ENCODE results near the gene CACNA1C.

The CACNA1C gene

DNA sequence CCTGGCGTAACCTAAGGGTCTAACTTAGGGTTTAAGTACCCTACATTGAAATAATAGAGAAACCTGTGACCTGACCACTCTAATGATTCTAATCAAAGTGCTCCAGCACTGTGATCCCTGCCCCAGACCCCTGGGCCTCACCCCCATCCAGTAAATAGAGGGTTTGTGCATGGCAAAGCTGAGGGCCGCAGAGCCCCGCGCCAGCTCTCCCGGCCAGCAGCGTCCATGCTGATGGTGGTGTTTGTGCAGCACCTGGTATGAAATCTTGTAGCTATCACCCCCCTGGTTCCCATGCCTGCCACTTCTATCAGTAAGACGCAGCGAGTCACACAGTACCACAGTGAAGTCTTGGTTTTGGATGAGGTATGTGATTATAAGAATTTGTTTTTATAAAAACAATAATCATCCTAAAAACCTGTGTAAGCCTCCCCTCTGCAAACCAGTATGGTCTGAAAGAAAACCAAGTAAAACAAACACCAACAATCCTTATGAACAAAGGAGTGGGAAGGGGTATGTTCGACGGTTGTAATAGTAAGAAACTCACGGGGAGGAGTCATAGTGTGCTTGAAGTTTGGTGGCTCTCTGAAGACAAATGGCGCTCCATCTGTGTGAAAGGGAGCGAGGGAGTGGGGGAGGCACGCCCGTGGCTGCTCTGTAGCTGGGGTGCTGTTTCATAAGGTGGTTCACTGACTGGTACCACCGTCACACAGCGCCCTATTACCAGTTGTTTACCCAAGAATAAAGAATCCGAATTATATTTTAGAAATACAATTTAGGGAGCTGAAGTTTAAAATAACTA, 156.2 kb downstream of the CACNA1C start:
- no peak for DNase-seq

DNA sequence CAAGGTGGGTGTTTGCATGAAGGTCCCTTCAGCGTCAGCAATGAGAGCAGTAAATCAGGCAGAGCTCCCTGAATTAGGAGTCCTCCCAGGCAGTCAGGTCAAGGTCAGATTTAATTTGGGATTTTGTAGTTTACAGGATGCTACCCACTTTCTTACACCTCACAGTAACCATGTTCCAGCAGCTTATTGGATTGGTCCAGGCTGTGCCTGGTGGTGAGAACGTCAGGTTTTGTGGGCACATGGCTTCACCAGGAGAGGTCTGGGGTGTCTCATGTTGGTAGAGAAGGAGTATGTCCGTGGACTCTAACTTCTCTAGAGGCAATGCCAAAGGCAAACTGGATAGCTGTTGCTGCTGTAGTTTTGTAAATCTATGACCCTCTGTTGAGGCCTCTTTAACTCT, 158.3 kb downstream of the CACNA1C start:
- no peak for DNase-seq

DNA sequence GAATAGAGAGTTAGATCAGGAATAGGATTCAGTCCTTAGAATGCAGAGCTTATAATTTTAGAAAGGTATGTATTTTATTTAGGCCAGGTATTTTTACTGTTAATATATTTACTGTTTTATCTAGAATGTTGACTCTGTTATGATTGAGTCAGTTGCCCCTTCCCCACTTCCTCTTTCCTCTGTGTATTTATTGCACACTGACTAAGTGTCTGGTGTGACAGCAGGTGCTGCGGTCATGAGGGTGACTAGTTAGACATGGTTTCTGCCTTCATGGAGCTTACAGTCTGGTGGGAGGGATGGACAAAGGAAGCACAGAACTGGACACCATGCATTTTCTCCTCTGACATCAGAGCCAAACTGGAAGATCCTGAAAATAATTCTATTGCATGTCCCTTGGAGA, 159.8 kb downstream of the CACNA1C start:
- DNase-seq: no peak

DNA sequence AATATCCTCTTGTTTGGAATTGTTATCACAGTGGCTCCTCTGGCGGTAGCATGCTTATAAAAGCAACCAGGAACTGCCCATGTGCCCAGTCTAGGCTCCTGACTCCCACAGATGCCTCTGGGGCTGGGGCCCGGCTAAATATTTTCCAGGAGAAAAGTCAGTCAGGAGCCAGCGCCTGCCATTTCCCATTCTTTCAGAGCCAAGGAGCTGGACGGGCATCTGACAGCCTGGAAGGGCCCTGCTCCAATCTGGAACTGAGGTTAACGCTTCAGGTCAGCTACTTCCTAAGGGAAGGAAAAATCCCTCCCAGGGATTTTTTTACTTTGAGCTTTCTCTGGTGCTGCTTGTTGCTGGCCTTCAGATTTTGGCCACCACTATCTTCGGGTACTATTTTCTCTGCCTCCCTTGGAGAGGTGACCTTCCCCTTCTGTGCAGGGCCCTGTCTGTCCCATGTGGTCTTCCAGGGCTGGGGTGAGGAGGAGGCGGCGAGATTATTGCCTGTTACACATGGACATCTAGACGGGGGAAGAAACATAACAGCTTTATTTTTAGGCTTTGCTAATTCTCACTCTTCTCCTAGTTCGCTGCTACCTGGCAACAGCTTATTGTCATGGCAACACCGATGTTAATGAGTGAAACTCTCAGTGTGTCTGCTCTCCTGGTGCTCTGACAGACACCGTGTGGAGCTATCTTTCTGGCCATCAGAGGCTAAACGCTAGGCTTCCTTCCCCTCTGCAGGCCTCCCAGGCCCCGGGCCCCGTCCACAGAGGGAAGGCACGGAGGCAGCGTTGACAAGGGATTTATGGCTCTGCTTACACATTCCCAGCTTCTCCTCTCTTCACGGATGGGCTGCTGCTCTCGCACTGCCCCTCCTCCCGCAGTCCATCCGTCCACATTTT, 160.4 kb downstream of the CACNA1C start:
- DNase-seq: no peak

DNA sequence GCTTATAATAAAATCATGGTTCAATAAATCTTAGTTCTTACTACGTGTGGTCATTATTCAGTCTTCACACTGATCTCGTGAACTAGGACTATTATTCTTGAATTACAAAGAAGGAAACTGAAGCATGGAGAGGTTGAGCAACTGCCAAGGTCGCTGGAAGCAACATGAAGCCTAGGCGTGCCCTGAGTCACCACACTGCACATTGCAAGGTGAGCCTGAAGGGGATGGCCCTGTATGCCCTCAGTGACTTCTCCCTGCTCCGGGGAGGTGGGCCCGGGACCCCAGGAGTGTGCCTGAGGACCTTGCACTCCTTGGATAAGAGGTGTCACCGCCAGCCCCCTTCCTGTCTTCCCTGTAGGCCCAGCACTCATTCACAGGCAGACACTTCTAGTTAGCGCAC, 161.6 kb downstream of the CACNA1C start:
- DNase-seq: no peak

DNA sequence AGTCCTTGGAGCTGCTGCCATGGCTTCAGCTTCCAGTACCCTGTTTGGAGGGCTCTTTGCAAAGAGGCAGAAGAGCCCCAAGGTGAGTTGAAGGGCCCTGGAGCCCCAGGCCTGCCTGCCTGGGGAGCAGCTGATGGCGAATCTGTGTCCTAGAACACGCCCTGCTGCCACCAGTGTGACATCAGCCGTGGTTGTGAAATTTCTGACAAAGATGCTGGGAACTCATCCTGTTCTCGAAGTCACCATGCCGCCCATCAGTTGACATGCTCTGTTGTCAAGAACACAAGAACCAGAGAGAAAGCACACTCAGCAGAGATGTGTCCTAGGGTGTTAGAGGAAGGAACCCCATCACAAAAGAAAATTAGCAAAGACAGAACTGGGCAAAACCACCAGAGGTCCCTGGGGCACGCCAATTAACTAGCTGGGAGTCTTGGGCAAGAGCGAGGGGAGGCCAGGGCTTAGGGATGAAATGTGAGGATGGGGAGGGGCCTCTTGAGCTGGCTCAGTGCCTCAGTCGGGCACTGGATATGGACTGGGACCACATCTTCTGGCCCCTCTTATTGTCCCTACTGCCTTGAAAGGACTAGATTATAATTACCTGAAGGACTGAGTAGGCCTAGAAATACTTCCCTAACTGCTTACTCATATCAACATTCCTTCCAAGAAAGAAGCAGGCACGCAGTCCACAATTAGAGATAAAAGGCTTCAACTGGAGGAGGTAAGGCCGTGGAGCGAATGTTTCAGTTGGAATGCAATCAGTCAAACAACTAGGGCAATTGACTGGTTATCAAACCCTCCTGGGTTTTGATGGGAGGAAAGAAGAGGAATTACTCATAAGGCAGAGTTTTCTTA, 163.1 kb downstream of the CACNA1C start:
- no peak for DNase-seq

DNA sequence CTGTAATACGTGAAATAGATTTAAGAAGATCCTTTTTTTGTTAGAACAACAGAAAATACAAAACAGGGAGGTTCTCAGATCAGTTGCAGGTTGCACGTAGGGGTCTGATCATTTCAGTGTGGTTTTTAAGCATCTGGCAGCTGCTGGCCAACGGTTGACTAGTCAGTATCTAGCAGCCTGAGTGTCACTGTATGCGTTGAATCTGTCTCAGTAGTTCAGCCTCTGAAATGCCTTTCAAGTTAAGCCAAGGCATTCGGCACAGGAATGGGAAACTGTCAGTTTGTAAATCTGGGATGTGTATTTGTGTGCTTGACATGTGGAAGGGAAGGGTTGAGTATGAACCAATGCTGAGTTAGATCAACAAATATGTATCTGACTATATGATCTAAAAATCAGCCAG, 165.9 kb downstream of the CACNA1C start:
- DNase-seq: no peak

DNA sequence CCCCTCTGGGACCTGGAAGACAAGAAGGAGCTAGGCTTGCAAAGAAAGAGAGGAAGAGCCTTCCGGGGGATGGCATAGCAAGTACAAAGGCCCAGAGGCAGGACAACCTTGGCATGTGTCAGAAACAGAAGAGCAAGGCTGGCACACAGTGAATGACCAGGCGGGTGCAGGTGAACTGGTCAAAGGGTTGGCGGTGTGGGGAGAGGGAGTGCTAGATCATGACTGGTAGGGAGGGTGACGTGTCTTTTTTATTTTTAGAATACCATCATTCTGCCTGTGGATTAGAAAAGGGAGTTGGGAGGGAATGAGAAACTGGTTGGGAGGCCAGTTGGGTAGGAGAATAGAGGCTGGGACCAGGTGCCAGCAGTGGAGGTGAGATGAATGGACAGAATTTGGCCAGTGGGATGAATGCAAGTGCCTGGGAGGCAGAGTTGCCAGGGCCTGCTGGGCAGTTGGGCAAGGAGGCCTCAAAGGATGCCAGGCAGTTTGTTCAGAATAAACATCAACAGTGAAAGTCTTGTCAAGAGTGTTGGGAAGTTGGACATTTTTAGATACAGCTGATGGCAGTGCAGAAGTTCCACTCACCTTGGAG, 168.3 kb downstream of the CACNA1C start:
- no peak for DNase-seq

DNA sequence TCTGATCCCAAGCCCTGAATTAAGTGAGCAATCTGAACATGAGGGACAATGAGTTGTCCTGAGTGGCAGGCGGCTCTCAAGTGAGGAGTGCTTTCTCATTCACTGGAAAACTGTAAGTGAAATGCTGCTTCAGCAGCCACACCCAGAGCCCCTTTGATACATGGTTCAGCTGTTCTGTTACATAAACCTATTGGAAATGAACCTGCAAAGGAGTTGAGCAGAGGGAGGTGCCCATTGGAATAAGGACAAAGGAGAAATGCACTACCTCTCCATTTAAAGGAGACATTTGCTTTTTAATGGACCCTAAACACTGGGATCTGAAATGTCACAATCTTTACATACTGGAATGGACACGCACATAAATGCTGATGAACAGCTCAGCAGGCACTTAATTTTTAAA, 169.9 kb downstream of the CACNA1C start:
- no peak for DNase-seq

DNA sequence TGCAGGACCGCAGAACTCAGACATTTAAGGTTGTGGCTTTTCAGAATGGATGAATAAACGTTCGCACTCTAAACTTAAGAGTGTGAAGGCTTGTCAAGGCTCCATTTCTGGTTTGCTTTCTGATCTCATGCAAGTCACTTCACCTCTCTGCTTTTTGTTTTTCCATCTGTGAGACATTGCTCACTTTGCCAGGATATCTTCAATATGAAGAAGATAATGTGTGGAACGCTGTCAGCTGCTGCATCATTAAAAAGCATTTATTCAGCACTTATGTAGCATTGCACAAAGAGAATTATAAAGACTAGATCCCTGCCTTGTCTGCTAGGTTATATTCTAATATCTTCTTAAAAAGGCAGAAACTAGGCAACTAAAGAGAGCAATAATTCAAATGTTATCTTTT, 172.2 kb downstream of the CACNA1C start:
- DNase-seq: no peak

DNA sequence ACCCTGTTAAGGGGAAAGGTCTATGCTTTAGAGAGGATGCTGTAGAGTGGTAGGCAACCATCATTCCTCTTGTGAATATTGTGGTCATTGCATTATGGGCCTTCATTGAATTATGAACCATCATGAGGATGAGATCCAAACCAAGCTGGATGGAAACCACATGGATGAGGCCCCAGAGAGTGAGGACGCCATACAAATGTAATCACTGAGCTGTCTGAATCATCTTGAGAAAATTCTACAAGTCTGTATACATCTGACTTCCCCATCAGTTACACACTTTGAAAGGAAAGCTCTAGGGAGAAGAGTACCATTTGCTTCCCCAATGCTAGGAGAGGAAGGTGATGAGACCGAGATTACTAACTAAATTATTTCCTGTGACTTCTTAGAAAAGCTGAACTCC, 172.9 kb downstream of the CACNA1C start:
- no peak for DNase-seq

DNA sequence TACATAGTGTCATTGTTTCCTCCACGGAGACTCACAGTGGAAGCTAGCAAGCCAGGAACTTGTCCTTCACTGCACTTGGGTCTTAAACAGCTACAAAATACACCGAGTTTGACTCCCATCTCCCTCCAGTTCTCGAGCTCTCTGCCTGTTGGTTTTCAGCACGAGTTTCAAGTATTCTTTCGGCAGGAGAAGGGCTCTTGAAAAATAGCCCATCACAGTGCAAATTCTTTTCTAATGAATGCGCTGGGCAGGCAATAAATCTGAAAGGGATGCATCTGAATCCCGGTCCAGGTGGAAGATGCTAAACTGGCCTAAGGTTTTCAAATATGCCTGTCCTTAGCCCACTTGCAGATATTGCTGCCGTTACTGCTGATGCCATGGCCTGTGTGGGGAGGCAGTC, 173.9 kb downstream of the CACNA1C start:
- DNase-seq: no peak

DNA sequence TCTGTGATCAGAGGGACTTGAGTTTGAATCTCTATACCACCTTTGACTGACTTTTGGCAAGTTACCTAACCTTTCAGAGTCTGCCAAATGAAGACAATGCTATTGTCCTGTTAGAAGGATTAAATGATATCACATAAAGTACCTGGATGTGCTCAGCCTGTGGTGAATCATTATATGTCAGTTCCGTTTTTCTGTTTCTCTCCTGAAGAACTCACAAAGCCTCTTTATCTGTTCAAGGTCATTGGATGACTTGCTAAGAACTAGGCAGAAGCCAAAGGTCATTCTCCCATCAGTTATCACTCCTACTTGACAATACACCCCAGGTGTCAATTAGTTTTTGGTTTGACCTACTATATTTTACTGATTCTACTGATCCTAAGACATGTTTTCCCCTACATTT, 174.6 kb downstream of the CACNA1C start:
- DNase-seq: no peak

DNA sequence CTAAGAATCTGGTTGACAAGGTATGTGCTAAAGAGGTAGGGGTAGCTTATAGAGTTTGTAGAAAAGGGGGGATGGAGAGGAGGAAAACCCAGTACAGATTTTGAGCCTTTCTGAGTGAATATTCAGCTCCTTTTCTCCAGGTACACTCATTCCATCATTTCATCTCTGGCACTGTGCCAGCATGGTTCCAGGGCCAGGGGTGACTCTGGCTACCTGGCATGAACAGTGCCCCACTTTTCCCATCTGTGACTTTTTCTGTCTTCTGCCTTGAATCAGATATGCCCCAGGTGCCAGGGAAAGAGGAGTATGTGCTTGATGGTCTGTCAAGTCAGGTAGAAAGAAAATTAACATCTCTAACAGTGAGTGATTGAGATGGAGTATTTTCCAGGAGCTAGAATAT, 175.7 kb downstream of the CACNA1C start:
- DNase-seq: no peak

DNA sequence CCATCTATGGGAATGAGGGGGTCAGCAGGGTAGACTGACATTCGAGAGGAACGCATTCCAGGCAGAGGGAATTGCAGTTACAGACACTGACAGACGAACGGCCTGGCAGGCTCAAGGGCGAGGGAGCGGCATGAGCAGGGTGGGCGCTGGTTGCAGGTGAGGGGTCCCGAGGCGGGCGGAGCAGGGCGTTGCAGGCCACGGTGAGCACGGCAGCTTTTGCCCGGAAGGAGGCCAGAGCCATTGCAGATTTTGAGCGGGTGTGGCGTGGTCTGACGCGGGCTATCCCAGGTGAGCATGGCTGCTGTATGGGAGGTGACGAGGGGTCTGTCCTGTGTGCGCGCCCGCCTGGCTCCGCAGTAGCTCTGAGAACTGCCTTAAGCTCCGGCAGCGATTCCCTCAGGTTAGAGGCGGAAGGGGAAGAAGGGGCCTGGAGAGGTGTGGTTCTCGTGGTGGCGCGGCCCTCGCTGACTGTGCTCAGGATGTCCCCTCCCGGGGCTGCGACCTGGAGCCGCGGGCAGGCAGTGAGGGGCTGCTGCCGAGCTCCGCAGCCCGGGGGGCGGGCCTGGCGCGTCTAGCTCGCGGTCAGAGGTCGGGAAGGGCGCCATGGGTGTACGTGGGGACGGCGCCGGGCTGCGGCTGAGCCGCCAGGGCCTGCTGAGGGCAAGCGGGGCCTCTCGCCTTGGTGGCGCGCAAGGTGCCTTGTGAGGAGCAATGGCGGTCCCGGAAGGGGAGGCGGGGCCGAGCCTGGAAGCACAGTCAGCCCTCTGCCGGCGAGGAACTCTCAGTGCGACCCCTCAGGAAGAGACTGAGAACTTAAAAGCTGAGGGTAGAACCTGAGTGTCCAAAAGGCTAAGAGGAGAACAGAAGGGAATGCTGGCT, 177.1 kb downstream of the CACNA1C start:
- DNase-seq: no peak

DNA sequence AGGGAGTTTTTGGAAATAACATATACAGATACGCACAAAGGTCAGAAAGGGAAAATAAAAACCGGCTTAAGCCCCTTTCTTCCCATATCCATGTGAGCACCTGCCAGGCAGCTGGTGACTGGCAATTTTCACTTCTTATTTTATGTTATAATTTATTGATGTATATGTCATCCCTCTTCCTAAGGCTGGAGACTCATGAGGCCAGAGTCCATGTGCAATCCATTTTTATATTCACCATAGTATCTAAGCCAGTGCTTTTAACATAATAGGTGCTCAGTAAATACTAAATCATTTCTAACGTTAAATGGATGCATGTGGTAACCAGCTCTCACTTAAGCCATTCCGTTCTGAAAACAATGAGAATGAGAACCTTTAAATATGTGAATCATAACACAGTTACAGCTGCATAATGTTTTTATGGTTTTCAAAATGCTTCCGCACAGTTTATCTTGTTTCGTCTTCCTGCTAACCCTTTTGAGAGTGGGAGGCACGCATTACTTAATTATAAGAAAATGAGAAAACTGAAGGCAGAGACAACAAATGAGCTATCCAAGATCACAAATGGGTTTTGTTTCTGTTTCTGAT, 178.3 kb downstream of the CACNA1C start:
- no peak for DNase-seq

DNA sequence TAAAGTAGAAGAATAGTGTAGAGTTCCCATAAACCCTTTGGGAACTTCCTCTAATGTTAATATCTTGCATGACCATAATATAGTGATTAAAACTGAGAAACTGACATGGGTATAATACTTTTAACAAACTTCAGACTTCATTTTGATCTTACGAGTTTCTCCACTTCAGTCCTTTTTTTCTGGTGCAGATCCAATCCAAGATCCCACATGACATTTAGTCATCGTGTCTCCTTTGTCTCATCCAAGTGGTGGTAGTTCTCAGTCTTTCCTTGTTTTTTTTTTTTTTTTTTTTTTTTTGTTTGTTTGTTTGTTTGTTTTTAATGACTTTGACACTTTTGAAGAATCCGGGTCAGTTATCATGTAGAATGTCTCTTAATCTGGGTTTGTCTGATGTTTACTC, 179.2 kb downstream of the CACNA1C start:
- no peak for DNase-seq

DNA sequence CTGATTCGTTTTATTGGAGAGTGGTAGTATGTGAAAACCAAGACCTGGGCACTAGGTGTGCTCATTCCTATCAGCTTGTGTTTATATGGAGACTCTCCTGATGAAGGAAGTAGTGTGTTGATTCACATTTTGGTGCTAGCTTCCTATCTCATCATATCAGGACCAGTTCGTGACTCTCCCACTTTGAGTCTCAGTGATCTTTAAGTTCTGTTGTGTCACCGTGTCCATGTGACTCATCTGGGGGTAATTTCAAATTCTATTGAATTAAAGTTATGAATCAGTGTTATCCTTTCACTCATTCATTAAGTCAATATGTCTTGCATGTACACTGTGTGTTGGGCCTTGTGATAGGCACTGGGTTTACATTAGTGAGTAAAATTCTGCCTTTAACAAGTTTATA, 180.2 kb downstream of the CACNA1C start:
- DNase-seq: no peak

DNA sequence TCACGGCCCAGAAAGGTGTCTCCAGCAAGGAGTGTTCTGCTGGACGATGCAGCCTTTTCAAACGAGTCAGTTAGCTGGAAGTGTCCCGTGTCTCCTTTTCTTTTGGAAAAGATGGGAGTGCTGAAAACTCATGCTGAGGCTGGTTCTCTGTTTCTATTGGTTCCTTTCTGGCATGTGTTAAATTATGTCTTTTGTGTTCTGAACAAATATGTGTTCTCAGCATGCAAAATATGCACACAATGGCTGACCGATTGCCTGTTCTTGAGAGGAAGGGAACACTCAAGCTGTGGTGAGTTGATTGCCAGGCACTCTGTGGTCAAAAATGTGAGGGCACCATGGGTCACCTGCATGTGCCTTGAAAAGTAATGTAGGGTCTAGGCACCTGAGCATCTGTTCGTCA, 181.3 kb downstream of the CACNA1C start:
- DNase-seq: no peak

DNA sequence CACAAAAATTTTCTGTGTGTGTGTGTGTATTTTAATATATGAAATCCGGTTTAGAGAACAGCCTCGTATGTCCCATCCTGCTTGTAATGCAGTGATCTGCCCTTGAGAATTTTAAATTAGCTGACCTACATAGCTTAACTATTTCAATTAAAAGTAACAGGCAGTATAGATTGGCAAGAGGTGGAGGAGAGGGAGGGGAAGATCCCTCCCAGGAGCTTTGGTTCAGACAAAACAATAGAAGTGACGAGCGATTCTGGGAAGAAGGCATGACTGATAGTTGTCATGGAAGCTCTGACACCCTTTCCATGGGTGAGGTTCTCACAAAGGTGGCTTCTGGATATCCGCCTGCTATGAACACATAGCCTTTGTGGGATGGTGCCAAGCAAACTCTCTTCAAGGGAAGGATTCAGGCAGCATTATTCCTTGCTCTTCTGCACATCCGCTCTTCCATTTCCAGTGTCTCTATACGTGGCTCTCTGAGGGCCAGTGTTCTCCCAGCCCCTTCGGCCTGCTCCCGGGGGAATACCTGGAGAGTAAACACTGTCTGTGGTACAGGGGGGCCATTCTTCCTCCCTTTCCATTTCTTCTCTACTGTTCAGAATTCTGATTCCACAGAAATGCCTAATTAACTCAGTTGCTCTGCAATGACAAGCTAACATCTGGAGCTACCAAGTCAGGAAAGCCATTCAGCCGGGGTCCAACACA, 182.0 kb downstream of the CACNA1C start:
- no peak for DNase-seq
